ENCODE measurements around the gene FARS2.

- TF ChIP-seq CTCF (IDR thresholded peaks at IDR 0.05) (no peak), ZNF425 (CRISPR knock-in tag; conservative IDR thresholded peaks at IDR 0.05) (no peak), NFYB (CRISPR knock-in tag; conservative IDR thresholded peaks at IDR 0.05; ENCODE audit: low read depth) (no peak), MYBL2 (CRISPR knock-in tag; IDR thresholded peaks at IDR 0.05) (no peak), ZNF263 (CRISPR knock-in tag; IDR thresholded peaks at IDR 0.05; ENCODE audit: low read depth) (no peak)
These were observed 193.8 kb downstream of the FARS2 start for GRCh38 chr6:5455142-5455541.

Data from WTC11 (cell line).